Activated CD8-positive, alpha-beta memory T cell treated with anti-CD3 and anti-CD28 coated beads for 4 hours (primary cell): Measurements from ENCODE around the gene GPX2.

ENCODE experiments used
- DNase-seq, 2 donors: peaks; one replicate each; pipeline ENCODE4 v3.0.0-alpha.2; 2020; ENCODE audit warnings: low read depth in 2 of 2

The GPX2 gene

GRCh38 chr14:64960762-64961276 is 18.3 kb upstream of the GPX2 start:
- no peak for DNase-seq

DNA sequence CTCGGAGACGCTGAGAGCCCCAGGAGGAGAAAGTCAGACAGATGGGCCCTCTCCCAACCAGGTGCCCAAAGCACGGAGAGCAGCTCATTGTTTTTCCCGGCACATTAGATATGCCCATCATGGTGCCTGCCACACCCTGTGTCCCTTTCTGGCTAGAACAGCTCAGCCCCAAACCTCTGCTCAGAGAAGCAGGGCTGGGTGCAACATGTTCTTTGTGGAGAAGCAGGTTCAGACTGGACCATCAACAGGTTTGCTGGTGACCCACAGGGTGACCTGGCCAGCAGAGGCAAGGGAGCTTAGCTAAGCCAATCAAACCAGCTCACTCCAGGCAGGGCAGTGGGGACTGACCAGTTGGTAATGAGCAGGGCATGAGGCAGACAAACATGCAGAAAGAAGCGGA is 16.2 kb upstream of the GPX2 start:
- no peak for DNase-seq

- no peak for DNase-seq
These were observed 15.7 kb upstream of the GPX2 start for GRCh38 chr14:64958201-64958600.

DNA sequence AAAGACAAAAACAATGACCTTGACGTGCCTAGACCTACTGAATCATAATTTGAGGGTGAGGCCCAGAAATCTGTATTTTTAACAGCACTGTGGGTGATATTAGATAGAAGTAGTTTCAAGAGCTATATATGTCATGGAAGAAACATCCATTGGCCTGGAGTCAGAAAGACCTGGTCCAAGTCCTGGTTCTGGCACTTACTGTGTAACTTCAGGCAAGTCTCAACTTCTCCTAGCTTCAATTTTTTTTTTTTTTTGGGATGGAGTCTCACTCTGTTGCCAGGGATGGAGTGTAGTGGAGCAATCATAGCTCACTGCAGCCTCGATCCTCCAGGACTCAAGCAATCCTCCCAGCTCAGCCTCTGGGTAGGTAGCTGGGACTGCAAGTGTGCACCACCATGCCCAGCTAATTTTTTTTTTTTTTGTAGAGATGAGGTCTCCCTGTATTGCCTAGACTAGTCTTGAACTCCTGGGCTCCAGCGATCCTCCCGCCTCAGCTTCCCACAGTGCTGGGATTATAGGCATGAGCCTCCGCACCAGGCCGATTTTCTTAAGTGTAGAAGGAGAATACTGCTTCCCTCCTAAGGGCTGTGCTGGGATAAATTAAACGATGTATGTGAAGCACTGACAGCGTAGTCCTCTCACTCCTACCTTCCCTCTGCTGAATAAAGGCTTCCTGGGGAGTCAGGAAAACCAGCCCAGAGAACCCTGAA is 14.3 kb upstream of the GPX2 start:
- no peak for DNase-seq

GRCh38 chr14:64955297-64955696 is 12.8 kb upstream of the GPX2 start:
- no peak for DNase-seq

DNA sequence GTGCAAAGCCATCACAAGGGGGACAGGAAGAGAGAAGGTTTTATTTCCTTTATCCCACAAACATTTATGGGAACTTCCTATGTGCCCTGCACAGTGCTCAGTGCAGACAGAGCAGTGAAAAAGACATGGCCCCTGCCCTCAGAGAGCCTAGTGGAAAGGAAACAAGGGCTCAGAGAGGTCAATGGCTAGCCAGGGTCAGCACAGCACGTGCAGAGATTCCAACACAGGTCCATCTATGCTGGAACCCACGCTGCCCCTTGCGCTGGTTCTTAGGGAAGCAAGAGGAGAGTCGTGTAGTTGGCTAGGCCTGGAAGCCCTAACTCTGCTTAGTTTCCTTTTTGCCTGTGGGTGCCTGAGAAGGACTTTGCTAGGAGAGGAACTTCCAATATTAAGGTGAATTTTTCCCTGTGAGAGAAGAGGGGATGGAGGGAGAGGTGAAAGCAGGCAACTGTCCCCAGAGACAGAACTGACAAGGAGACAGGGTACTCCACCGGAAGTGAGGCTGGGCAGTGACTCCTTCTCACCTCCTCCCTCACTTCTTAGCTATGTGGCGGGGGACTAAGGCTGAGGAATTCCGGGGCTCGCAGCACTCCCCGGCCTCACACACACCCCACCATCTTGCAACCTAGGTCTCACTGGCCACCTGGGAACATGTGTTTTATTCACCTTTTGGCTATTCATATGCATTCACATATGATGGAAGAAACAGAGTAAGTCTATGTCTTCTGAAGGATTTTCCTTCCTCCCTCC is 12.1 kb upstream of the GPX2 start:
- DNase-seq: no peak

DNA sequence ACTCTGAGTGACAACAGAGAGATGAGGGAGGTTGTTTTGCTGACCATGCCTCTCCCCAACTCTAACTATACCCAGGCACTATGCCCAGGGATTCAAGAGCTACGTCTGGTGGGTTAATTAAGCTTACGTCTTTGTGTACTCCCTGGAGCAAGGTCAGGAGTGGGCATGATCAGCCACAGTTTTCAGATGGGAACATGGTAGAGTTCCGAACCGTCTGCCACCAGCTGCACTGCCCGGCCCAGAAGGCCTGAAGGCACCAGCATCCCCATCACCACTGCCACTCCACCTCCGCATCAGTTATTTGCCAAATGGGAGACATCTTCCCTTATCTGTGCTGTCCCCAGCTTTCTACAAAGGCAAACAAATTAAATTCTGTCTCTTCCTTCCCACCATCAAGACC is 11.1 kb upstream of the GPX2 start:
- DNase-seq: no peak

DNA sequence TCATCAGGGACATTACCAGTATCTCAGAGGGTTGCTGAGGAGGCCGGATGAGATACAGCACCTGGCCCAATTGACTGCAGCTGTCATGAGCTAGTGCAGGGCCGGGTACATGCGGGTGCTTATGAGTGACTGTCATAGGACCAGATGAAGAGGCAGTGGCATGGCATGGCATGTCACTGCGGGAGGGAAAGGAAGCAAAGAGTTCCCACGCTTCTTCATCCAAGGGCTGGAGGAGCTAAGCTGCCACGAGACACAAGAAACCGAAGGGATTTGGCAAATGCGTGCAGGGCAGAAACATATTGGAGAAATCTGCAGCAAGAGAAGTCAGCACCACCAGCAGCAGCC is 10.7 kb upstream of the GPX2 start:
- no peak for DNase-seq

- no peak for DNase-seq
These were observed 10.2 kb upstream of the GPX2 start for GRCh38 chr14:64952598-64953309.

DNA sequence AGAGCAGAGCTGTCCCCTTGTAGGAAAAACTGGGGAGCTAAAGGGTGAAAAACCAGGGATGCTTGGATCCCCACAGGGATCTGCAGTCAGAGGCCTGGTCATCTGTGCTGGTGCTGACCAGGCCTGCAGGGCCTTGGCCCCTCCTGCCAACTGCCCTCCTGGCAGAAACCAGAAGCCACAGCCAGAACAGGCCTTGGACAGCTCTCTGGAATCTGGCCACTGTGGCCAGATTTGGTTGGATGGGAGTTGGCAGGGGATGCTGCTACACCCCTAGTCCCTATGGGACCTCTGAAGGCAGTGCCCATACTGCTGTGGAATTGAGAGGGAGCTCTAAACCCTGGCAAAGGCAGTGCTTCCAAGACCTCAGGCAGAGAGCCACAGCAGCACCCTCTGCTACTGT is 9.2 kb upstream of the GPX2 start:
- no peak for DNase-seq

- no peak for DNase-seq
These were observed 8.7 kb upstream of the GPX2 start for GRCh38 chr14:64951291-64951690.

GRCh38 chr14:64950889-64951288 is 8.3 kb upstream of the GPX2 start:
- DNase-seq: no peak

- DNase-seq: no peak
These were observed 6.2 kb upstream of the GPX2 start for GRCh38 chr14:64948612-64949210.

GRCh38 chr14:64947710-64948611 is 5.4 kb upstream of the GPX2 start:
- DNase-seq: no peak

DNA sequence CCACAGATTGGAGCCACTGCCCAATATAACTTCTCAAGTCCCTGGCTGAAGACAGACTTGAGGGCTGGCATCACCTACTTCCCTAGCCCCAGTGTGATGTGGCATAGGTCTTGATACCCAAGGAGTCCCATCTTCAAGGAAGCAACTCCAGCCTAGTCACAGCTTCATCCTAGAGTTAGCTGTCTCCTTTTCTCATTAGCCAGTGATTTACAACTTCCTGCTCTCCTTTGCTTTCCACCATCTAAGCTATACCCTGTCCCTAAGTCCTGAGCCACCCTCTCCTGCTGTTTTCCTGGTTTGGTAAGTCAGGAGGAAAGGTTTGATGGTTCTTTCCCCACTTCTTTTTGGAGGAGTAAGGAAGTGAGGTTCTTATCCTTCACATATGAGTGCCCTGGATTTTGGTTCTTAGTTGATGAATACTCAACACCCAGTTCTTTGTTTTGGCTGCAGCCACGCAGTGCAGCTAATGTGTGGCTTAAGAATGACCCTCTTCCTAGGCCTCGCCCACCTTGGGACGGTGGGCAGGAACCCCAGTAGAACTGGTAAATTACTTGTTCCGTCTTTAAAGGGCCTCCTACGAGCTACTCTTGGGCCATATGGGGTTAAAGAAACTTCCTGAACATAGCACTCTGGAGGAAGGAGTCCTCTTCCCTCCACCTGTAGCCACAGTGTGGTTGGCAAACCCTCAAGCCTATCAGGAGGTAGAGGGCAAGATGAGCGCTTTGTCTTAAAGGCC is 3.9 kb upstream of the GPX2 start:
- DNase-seq: no peak

DNA sequence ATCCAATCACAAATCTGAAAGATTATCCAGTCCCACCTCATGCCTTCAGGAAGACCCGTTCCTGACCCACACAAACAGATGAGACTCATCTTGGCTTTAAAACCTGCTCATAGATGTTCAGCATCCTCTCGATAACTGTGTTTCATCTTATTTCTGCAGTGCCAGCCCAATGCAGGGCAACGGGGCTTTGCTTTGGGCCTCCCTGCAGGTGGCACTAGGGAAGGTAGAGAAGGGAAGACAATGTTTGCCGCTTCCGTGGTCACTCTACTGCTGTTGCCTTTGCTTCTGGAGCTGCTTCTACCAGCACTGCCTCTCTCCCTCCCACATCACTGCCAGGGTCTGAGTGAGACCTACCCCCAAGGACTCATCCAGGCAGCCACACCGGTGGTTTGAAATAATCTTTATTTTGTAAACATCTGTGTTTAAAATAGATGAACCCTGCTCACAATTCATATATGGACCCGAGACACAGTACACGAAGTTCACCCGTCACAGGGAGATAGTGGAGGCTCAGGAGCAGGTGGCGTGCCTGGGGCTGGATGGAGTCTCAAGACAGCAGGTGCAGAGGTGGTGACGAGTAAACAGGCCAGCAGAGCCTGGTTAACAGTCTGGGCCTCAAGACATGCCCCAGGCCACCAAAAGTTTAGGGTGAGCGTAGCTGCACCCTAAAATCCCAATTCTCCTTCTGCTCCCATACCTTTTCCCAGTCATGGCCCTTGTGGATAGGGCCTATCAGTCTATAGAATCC is 3.1 kb upstream of the GPX2 start:
- DNase-seq: no peak

- DNase-seq: no peak
These were observed 2.3 kb upstream of the GPX2 start for GRCh38 chr14:64944861-64945260.

DNA sequence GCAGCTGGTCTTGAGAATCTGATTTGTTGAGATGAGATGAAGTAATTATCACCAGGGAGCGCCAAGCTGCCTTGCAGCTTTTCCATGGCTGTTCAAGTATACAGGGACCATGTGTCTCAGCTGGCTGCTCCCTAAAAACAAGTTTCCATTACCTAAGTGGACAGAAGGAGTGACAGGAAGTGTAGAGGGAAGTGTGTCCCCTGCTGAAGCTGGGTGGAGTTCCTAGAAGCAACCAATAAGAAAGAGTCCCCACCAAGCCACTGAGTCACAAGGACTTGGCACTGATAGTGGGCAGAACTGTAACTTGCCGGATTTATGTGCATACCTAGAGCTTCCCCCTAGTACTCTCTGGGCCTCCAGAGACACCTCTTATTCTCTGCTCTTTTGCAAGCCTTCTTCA is 1.5 kb upstream of the GPX2 start:
- no peak for DNase-seq

GRCh38 chr14:64943556-64943955 is 1.0 kb upstream of the GPX2 start:
- no peak for DNase-seq

GRCh38 chr14:64940336-64940910 is 2.1 kb downstream of the GPX2 start:
- DNase-seq: no peak
